HG03064 (cell line): Measurements from ENCODE around the gene C4orf33.
"Not testable (repeated sequence)": the region's sequence is repeated elsewhere in the genome, so short reads cannot be mapped to it uniquely, and the experiment has no call there.

Experiments used
- ATAC-seq: cut with Tn5 transposase; IDR thresholded peaks from one replicate; pipeline ENCODE4 v1.9.1; 2021; ENCODE audit warnings: low read depth; ENCODE audit not compliant: unreplicated experiment

C4orf33 gene

GRCh38 chr4:129117705-129118104 is 21.8 kb downstream of the C4orf33 start:
- no peak for ATAC-seq

- ATAC-seq = not testable (repeated sequence)
These were observed 30.7 kb downstream of the C4orf33 start for GRCh38 chr4:129126614-129127013.

GRCh38 chr4:129129143-129129542 is 33.2 kb downstream of the C4orf33 start:
- no peak for ATAC-seq

GRCh38 chr4:129131343-129131742 is 35.4 kb downstream of the C4orf33 start:
- ATAC-seq = no peak

- ATAC-seq = no peak
These were observed 40.5 kb downstream of the C4orf33 start for GRCh38 chr4:129136433-129136832.

- ATAC-seq = no peak
These were observed 43.0 kb downstream of the C4orf33 start for GRCh38 chr4:129138810-129139496.

- ATAC-seq = no peak
These were observed 44.6 kb downstream of the C4orf33 start for GRCh38 chr4:129140521-129140920.

GRCh38 chr4:129143359-129143758 is 47.4 kb downstream of the C4orf33 start:
- no peak for ATAC-seq

- ATAC-seq = no peak
These were observed 48.8 kb downstream of the C4orf33 start for GRCh38 chr4:129144755-129145206.

GRCh38 chr4:129145222-129145730 is 49.3 kb downstream of the C4orf33 start:
- ATAC-seq = no peak

- no peak for ATAC-seq
These were observed 50.7 kb downstream of the C4orf33 start for GRCh38 chr4:129146639-129147038.

GRCh38 chr4:129148892-129149291 is 52.9 kb downstream of the C4orf33 start:
- ATAC-seq = no peak

- no peak for ATAC-seq
These were observed 54.0 kb downstream of the C4orf33 start for GRCh38 chr4:129149906-129150305.

GRCh38 chr4:129152350-129152749 is 56.4 kb downstream of the C4orf33 start:
- no peak for ATAC-seq

GRCh38 chr4:129153700-129154099 is 57.7 kb downstream of the C4orf33 start:
- ATAC-seq = no peak

GRCh38 chr4:129162450-129162849 is 66.5 kb downstream of the C4orf33 start:
- ATAC-seq = no peak

- no peak for ATAC-seq
These were observed 67.5 kb downstream of the C4orf33 start for GRCh38 chr4:129163427-129163826.

- ATAC-seq = no peak
These were observed 68.3 kb downstream of the C4orf33 start for GRCh38 chr4:129164243-129164642.
